Vagina (tissue), 2 donors: ENCODE results near the gene STIL.

Experiments used
- CTCF ChIP-seq, 3 experiments: fragments of 450-650 bp in 2 of 3; fragments of 200-600 bp in 1 of 3; sonication (generic) in 1 of 3; IDR thresholded peaks; one replicate each; pipeline ENCODE4 v1.5.1; 2017 to 2019; ENCODE audit warnings: antibody characterized with exemption in 3 of 3, mild to moderate bottlenecking in 2 of 3, moderate library complexity in 2 of 3
- POLR2A ChIP-seq, 2 donors: fragments of 450-650 bp; IDR thresholded peaks; one replicate each; pipeline ENCODE4 v1.6.1; 2017; ENCODE audit warnings: antibody characterized with exemption in 2 of 2, mild to moderate bottlenecking in 2 of 2, moderate library complexity in 2 of 2
- POLR2AphosphoS5 ChIP-seq, 2 donors: sonication (generic); formaldehyde crosslinking; IDR thresholded peaks; one replicate each; pipeline ENCODE4 v1.9.0; 2017; ENCODE audit warnings: antibody characterized with exemption in 2 of 2, mild to moderate bottlenecking in 2 of 2, low read depth in 1 of 2; ENCODE audit not compliant: insufficient read depth in 1 of 2

GRCh38 chr1:47223921-47224675 is 89.8 kb downstream of the STIL start:
- TF ChIP-seq CTCF (IDR thresholded peaks at IDR 0.05) (no peak), POLR2A (IDR thresholded peaks at IDR 0.05) (no peak), POLR2AphosphoS5 (IDR thresholded peaks at IDR 0.05; ENCODE audit: insufficient read depth in 1 of 2, low read depth in 1 of 2) (no peak)
